ENCODE data around the gene ACKR2.

GRCh38 chr3:42827023-42827422 lies 17.8 kb downstream of the ACKR2 start:
- TF ChIP-seq CTCF (IDR thresholded peaks at IDR 0.05) (no peak), POLR2A (IDR thresholded peaks at IDR 0.05) (no peak), POLR2AphosphoS5 (IDR thresholded peaks at IDR 0.05) (peak in 1 of 3 donors; percentile 50), EP300 (IDR thresholded peaks at IDR 0.05) (no peak)

All from stomach (tissue), 4 donors.